ENCODE results near the gene ACAP3.

DNA sequence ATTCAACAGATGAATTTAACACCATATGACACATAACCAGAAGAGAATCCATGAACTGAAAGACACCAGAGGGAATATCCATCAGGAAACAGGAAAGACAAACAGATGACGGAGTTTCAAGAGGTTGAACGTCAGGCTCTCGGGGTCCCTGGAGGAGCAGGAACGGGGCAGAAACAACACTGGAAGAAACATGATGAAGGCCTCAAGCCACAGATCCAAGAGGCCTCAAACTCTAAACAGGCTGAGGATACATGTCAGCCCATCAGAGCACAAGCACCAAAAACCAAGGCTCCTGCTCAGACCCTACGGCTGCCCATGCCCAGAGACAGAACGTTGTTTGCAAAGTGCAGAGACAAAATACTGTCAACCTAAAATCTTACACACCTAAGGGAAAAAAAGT, 9.7 kb upstream of the ACAP3 start:
- no peak for TF ChIP-seq GATA3 (IDR thresholded peaks at IDR 0.05; ENCODE audit: low read depth, low read length)
- TF ChIP-seq GATA2 (IDR thresholded peaks at IDR 0.05; ENCODE audit: low read depth, low read length) = no peak
